ENCODE data around the gene TGFBRAP1.

Gene TGFBRAP1

DNA sequence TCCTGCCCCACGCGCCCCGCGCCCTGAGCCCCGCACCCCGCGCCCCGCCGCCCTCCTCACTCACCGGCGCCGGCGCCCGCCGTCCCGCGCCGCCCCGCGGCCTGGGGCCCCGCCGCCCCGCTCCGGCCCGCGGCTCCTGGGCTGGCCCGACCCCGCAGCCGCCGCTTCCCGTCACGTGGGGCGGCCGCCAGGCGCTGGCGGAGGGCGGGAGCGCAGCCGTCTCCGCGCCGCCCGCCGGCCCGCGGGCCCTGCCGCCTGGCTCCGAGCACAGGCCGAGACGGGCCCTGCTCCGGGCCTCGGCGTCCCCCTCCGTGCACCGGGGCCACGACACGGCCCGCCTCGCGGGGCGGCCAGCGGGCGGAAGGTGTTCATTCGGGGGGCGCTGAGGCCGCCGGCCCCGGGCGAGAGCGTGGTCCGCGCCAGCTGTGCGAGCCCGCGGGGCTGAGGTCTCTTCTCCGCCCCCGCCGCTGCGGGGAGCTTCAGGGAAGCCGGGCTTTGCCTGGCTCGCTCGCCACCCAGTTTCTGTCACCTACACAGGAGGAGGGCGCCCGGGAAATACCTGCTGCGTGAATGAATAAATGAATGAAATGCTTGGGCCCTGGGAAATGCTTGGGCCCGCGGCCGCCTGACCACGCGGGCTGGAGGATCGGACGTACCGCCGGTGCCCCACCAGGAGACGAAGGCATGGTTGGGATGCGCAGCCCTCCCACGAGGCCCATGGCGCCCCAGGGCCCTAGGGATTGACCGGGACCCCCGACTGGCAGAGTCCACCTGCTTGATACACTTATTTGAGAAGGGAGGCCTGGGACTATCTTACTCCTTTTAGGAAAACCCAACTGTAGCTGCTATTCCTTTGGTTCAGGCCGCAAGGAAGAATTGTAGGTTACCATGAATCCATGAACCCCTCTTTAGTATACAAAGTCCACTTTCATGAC, at the start of gene TGFBRAP1:
TSS of gene TGFBRAP1 (minus strand) at position 175 of the 935 bp plus-strand sequence. CDS start 21,434 bp downstream, outside the sequence.
- peak; percentile 64 for DNase-seq (ENCODE audit: low read depth)

GRCh38 chr2:105378921-105379383, 49.4 kb upstream of the TGFBRAP1 start:
- no peak for DNase-seq (ENCODE audit: low read depth)

DNA sequence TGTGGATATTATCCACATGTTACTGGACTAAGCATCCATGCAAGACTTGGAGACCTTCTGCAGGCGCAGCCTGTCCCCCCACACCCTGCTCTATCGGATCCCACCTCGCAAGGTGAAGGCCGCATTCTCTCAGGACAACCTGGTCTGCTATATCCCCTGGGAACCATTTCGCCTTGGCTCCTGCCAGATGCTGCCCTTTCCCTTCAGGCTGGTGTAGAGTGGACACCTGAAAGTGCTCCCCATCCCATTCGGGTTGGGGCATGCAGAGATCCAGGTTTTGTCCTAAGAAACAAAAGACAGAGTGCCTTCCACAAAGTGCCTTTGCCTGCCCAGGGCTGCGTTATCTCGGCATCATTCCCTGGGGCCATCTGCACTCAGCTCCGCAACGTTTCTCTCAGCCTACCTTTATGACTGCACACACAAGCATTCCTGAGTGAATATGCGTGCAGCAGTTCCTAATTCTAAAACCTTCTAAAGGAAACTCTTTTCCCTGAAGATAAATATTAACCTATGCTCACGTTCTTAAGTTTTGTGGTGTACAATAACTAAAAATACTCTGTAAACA, 48.8 kb upstream of the TGFBRAP1 start:
- no peak for DNase-seq (ENCODE audit: low read depth)

- DNase-seq (ENCODE audit: low read depth), result peak; percentile 38
Measured at GRCh38 chr2:105377871-105378270, 48.3 kb upstream of the TGFBRAP1 start.

GRCh38 chr2:105376789-105377240, 47.3 kb upstream of the TGFBRAP1 start:
- peak; percentile 86 for DNase-seq (ENCODE audit: low read depth)

- DNase-seq (ENCODE audit: low read depth), result no peak
Measured at GRCh38 chr2:105376010-105376409, 46.5 kb upstream of the TGFBRAP1 start.

- peak; percentile 93 for DNase-seq (ENCODE audit: low read depth)
Measured at GRCh38 chr2:105375001-105375561, 45.5 kb upstream of the TGFBRAP1 start.

DNA sequence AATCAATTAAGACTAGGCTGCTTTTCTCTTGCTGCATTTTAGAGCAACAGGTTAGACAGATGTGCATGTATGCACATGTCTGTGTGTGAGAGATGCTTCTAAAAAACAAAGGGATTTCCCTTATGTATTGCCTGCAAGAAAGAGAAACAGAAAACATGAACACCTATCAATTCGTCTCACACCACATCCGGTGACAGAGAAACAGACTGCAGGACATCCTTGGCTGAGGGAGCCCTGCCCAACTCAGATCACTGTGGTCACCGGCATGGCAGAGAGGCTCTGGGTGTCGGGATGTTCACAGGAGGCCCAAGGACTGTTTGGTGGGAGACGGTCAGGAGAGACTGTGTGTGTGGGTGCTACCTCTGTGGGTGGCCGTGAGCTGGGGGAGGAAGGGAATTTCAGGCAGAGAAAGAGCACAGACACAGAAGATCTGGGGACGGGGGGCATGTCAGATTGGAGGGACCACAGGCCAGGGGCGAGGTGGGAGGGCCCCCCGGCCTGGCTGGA, 44.4 kb upstream of the TGFBRAP1 start:
- no peak for DNase-seq (ENCODE audit: low read depth)

DNA sequence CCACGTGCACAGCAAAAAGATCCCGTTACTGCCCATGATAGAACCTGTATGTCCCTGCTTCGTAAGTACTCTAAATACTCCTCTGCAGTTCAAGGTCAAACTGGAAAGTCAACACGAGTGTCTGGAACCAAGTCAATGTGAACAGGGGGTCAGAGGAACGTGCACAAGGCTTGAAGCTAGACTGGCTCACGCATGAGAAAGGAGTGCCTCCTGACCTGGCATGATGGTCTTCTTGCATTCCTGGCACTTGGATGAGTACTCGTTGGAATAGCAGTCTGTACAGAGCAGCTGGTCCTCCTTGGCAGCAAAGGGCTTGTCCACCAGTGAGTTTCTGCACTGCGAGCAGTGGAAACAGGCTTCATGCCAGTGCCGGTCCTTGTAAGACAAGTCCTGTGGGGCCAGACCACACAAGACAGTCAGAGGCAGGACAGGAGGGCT, 43.8 kb upstream of the TGFBRAP1 start:
- no peak for DNase-seq (ENCODE audit: low read depth)

DNA sequence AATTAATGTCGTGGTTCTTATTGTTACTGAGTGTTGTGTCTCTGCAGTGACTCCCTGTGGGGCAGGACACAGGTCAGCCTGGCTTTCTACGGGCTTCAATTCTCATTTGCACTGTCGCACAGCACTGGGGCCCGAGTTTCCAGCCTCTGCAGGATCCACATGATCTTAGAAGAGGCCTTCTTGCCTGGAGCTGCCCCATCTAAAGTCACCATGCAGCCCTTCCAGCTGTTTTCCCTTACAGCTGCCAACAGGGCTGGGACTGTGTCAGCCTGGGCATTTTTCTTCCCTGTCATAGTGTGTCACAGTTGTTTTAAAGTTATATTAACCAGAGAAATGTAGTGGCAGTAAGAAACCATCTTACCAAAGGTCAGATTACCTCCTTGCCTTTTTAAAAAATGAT, 42.3 kb upstream of the TGFBRAP1 start:
- no peak for DNase-seq (ENCODE audit: low read depth)

DNA sequence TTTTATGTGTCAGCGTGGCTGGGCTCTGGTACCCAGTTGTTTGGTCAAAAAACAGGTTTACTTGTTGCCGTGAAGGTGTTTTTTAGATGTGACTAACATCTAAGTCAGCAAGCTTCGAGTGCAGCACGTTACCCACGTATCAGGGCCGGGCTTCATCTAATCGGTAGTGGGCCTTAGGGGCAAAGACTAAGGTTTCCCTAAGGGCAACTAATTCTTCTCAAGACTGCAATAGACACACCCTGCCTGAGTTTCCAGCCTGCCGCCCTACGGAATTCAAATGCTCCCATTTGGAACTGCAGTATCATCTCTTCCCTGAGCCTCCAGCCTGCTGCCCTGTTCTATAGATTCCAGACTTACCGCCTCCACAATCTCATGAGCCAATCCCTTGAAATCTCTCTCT, 41.6 kb upstream of the TGFBRAP1 start:
- no peak for DNase-seq (ENCODE audit: low read depth)

DNA sequence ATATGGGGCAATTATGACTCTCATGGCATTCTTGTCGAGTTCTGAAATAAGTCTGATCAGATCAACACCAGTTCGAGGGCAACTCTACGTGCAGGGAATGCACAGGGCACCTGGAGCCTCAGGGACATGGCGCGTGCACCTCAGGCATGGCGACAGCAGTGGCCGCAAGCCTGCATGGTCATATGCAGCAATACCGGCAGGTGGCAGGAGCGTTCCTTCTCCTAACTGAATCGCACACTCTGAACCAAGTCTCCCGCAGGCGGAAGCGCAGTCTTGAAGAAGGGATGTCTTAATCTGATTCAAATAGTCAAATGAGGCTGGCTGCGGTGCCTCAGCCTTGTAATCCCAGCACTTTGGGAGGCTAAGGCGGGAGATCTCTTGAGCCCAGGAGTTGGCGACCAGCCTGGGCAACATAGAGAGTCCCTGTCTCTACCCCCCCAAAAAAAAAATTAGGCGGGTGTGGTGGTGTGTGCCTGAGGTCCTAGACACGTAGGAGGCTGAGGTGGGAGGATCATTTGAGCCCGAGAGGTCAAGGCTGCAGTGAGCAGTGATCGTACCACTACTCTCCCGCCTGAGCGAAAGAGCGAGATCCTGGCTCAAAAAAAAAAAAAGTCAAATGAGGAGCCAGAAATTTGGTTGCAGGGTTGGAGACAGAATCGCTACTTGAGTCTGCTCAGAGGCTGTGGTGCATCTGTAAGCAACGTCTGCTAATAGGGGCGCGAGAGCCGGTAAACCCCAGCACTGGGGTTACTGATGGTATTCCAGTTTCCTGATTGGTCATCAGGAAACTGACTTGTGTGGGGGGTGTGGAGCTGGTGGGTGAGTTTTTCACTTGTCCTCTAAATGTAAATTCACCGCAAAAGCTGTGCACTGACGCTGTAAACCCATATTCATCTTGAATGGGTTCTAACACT, 40.5 kb upstream of the TGFBRAP1 start:
- peak; percentile 85 for DNase-seq (ENCODE audit: low read depth)

- DNase-seq (ENCODE audit: low read depth), result no peak
Measured at GRCh38 chr2:105368759-105369408, 39.3 kb upstream of the TGFBRAP1 start.

DNA sequence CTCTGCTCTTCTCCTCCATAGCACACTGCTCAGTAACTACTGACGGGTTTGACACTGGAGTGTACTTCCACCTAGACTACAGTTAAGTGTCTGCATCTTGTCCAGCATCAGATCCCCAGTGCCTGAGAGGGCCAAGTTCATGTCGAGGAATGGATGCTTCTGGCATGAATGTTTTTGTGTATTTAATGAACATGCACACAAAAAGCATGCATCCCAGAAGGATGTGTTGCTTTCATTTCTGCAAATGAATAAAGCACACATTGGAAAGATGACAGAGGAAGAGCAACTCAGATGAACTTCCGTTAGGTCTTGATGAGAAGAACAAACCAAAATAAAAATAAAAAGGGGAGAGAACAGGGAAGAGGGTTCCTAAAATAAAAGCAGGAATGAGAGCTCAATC, 35.7 kb upstream of the TGFBRAP1 start:
- peak; percentile 65 for DNase-seq (ENCODE audit: low read depth)

GRCh38 chr2:105364436-105365139, 35.1 kb upstream of the TGFBRAP1 start:
- DNase-seq (ENCODE audit: low read depth), result peak; percentile 79

- no peak for DNase-seq (ENCODE audit: low read depth)
Measured at GRCh38 chr2:105362862-105363591, 33.5 kb upstream of the TGFBRAP1 start.

- DNase-seq (ENCODE audit: low read depth), result no peak
Measured at GRCh38 chr2:105361102-105361889, 31.8 kb upstream of the TGFBRAP1 start.

DNA sequence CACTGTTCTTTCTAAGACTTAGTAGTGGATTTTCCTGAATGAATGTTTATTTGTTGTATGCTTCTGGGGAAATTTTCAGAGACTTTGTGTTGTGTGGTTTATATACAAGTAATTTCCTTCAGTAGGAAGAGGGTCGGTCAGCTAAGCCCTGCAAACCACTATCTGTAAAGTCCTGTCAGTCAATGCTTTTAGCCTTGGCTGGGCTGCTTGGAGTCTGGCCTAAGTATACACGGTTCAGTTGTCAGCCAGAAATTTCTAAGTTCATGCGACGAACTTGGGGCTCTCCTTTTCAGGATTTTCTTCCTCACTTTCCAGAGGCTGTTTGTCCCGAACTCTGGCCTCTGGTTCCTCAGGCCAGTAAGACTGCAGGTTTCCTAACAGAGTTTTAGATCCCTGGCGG, 29.1 kb upstream of the TGFBRAP1 start:
- no peak for DNase-seq (ENCODE audit: low read depth)

- no peak for DNase-seq (ENCODE audit: low read depth)
Measured at GRCh38 chr2:105357122-105357521, 27.6 kb upstream of the TGFBRAP1 start.

Data from EH (cell line).